HG03159 (cell line): ENCODE measurements around the gene TIA1.
"Not testable (repeated sequence)": the region's sequence is repeated elsewhere in the genome, so short reads cannot be mapped to it uniquely, and the experiment has no call there.

Source experiments
- ATAC-seq: cut with Tn5 transposase; IDR thresholded peaks from one replicate; pipeline ENCODE4 v1.9.1; 2021; ENCODE audit warnings: mild to moderate bottlenecking, moderate library complexity; ENCODE audit not compliant: unreplicated experiment

The TIA1 gene, protein sequence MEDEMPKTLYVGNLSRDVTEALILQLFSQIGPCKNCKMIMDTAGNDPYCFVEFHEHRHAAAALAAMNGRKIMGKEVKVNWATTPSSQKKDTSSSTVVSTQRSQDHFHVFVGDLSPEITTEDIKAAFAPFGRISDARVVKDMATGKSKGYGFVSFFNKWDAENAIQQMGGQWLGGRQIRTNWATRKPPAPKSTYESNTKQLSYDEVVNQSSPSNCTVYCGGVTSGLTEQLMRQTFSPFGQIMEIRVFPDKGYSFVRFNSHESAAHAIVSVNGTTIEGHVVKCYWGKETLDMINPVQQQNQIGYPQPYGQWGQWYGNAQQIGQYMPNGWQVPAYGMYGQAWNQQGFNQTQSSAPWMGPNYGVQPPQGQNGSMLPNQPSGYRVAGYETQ

DNA sequence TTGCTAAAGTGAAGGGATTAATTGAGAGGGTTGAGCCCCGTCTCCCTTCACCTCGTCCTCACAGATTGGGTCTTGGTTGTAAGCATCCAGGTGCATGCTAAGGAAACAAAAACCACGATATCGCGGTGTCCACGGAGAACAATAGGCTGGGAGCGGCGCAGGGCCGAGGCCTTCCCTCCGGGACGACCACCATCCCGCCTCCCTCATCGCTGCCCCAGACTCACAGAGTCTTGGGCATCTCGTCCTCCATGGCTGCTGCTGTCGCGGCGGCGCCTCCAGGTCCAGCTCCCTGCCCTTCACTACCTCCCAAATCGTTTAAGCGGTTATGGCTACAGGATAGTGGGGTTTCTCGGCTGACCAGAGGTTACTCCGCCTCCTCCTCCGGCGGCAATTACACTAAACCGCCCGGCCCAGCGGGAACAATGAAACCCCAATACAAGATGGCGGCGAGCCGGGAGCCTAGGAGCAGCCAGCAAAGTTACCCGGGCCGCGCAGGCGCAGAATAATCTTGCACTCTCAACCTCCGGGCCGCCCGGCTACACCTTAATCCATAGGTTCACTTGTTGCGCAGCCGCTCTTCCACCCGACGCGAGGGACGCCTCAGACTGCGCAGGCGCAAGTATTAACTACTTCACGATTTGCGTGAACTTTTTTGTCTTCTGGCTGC is at the start of gene TIA1:
Gene TIA1 (minus strand): TSS at position 448 of the 667 bp plus-strand sequence. CDS start 198 bp downstream, at position 250.
- ATAC-seq, result peak; percentile 96

GRCh38 chr2:70297828-70298227 is 49.4 kb upstream of the TIA1 start:
- not testable (repeated sequence) for ATAC-seq

- no peak for ATAC-seq
Measured at GRCh38 chr2:70283500-70284191, 35.2 kb upstream of the TIA1 start.

DNA sequence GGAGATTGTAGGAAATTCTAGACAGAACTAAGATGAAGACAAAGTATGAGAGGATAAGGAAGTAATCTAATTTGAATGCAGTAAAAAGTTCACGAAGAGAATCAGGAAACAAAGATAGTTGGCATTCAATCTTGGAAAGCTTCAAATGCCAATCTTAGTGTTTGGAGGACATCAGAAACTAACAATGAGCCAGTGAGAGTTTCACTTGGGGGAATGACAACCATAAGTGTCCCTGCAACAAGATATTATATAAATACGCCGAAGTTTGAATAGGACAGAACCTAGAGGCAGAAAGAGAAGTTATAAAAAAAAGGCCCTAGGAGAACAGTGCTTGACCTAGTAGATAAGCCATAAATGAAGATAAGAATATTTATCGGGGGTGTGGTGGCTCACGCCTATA is 34.0 kb upstream of the TIA1 start:
- ATAC-seq, result no peak

DNA sequence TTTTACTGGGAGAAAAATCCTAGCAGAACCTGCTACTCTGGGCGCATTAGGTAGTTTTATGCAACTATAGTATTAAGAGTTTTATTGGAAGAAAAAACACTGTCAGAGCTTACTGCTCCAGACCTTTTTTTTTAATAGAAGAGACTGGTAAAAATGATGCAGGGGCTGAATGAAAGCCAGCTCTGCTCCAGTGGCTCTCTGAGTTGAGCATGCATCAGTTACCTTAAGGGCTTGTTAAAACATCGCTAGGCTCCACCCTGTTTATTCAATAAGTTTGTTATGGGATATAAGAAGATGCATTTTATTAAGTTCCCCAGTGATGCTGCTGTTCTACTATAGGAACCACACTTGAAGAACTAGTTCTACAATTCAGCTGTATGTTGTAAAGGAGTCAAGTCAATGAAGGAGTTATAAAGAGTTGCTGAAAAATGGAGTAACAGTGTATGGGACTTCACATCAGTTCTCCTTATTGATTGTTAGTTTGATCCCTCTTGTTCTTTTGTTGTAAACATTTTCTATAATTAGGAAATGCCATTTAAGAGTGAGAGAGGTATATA is 31.9 kb upstream of the TIA1 start:
- ATAC-seq, result no peak

DNA sequence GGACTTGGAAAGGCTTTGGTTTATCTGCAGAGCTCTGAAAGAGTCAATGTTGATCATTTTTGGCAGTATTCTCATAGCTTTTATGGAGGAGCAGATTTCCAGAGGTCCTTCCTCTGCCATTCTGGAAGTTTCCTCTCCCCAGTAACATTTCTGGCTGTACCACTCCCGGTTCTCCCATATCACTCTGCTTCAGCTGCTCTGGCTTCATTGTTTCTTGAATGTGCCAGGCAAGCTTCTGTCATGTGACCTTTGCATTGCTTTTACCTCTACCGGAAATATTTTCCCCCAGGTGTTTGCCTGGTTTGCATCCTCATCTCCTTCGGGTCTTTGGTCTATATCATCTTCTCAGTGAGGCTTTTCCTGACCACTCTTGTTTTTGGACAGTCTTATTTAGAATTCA is 21.9 kb upstream of the TIA1 start:
- no peak for ATAC-seq

GRCh38 chr2:70269422-70270302 is 21.2 kb upstream of the TIA1 start:
- ATAC-seq, result not testable (repeated sequence)

GRCh38 chr2:70266925-70267324 is 18.5 kb upstream of the TIA1 start:
- ATAC-seq, result not testable (repeated sequence)

GRCh38 chr2:70261501-70261900 is 13.1 kb upstream of the TIA1 start:
- ATAC-seq, result no peak

GRCh38 chr2:70258532-70258875 is 10.1 kb upstream of the TIA1 start:
- ATAC-seq, result no peak

- ATAC-seq, result no peak
Measured at GRCh38 chr2:70255637-70256314, 7.3 kb upstream of the TIA1 start.

DNA sequence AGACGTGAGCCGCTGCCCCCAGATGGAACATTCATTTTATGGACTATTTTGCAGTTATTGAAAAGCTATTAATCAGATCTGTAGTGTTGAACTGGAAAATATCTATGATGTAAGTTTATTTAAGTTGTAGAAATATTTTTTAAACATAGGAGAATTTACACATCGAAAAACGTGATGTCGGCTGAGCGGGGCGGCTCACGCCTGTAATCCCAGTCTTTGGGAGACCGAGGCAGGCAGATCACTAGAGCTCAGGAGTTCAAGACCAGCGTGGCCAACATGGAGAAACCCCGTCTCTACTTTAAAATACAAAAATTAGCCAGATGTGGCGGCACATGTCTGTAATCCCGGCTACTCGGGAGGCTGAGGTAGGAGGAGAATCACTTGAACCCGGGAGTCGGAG is 2.0 kb upstream of the TIA1 start:
- ATAC-seq, result no peak

- no peak for ATAC-seq
Measured at GRCh38 chr2:70247364-70248180, 856 bp downstream of the TIA1 start.

- no peak for ATAC-seq
Measured at GRCh38 chr2:70243806-70244584, 4.4 kb downstream of the TIA1 start.

DNA sequence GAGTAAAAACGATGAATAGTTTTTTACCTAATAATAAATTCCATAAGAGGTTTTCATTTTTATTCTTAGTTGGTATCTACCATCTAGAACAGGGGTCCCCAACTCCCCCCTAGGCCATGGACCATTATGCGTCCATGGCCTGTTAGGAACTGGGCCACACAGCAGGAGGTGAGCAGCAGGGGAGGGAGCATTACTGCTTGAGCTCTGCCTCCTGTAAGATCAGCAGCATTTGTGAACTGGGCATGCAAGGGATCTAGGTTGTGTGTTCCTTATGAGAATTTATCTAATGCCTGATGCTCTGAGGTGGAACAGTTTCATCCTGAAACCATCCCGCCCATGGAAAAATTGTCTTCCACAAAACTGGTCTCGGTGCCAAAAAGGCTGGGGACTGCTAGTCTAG is 5.9 kb downstream of the TIA1 start:
- ATAC-seq, result no peak

GRCh38 chr2:70241340-70241739 is 7.1 kb downstream of the TIA1 start:
- no peak for ATAC-seq

DNA sequence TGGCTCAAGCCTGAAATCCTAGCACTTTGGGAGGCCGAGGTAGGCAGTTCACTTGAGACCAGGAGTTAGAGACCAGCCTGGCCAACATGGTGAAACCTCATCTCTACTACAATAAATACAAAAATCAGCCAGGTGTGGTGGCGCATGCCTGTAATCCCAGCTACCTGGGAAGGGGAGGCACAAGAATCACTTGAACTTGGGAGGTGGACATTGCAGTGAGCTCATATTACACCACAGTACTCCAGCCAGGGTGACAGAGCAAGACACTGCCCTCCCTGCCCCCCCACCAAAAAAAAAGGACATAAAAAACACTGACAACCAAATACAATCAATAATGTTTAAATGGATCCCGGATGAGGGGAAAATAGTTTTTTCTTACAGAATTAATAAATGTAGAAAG is 7.8 kb downstream of the TIA1 start:
- ATAC-seq, result no peak

DNA sequence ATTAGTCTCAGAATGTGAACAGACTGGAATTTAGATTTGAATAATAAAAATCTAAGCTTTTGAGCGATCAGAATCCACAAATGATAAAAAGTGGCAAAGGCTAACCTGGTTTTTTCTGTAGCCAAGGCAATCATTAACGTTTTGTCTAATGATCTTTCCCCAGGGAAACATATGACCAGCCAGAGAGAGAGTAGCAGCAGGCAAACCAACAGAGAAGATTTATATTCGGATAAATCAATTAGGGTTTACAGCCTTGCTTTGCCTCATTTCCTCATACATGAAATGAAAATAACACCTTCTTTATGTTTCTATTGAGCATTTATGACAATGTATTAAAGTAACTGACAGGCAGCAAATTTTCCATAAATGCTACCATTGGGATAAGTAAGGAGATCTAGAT is 14.5 kb downstream of the TIA1 start:
- no peak for ATAC-seq
